ENCODE measurements around the gene UQCC3. TPM values are rescaled to one million over a fixed set of nuclear protein-coding genes. Genes with fewer than 3 reads are reported as not detected.

The UQCC3 gene
- total RNA-seq, 1 donor from 2014 or later = 5.5 TPM

DNA sequence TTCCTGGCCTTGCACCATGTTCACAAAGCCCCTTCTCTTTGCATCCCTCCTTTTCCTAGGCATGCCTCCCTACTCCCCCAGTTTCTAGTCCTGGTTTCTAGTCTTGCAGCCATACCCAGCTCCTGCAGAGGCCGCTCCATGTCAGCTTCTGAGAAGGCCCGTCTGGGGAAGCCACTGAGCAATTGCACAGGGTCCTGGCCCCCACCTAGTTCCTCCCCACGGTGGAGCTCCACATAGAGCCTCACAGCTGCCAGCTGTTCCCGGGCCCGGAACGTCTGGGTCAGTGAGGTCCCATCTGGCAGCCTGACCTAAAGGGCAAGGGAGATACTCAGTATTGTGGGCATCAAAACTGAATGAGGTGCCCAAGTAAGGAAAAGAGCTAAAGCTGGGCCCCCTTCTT lies 5.2 kb downstream of the UQCC3 start:
- DNase-seq (ENCODE audit: low spot score) = no peak
- Mint-ChIP-seq H3K4me1 (ENCODE audit: low read depth) (peaks cover 46% of the 10 kb centered on the region), H3K27me3 (ENCODE audit: low read depth) (no peaks in the 10 kb centered on the region), H3K36me3 (ENCODE audit: low read depth) (peaks cover 10% of the 10 kb centered on the region), H3K27ac (ENCODE audit: unreplicated experiment) (no peak overlapping the region), H3K4me3 (ENCODE audit: unreplicated experiment) (peak overlapping the region; percentile 47), H3K9me3 (ENCODE audit: low read depth) (no peaks in the 10 kb centered on the region)
- TF ChIP-seq, protein P1, sequence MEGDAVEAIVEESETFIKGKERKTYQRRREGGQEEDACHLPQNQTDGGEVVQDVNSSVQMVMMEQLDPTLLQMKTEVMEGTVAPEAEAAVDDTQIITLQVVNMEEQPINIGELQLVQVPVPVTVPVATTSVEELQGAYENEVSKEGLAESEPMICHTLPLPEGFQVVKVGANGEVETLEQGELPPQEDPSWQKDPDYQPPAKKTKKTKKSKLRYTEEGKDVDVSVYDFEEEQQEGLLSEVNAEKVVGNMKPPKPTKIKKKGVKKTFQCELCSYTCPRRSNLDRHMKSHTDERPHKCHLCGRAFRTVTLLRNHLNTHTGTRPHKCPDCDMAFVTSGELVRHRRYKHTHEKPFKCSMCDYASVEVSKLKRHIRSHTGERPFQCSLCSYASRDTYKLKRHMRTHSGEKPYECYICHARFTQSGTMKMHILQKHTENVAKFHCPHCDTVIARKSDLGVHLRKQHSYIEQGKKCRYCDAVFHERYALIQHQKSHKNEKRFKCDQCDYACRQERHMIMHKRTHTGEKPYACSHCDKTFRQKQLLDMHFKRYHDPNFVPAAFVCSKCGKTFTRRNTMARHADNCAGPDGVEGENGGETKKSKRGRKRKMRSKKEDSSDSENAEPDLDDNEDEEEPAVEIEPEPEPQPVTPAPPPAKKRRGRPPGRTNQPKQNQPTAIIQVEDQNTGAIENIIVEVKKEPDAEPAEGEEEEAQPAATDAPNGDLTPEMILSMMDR (IDR thresholded peaks at IDR 0.05) = peak; percentile 21

DNA sequence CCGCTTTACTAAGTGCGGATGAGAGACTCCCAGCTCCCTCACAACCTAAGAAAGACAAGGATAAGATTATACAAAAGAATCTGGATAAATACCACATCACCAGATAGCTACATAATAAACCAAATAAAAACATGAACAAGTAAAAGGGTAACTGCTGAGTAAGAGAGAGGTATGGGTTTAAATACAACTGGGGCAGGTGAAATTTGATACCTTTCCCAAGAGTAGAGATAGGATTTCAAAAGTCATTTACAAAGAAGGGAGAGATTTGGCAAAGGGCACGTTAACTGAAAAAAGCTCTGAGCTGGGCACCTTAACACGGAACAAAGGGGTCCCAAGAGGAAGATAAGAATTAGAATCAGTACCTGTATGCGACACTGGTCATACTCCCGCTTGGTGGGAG lies 5.7 kb downstream of the UQCC3 start:
- no peak for DNase-seq (ENCODE audit: low spot score)
- Mint-ChIP-seq H3K4me1 (ENCODE audit: low read depth) (peaks cover 44% of the 10 kb centered on the region), H3K27ac (ENCODE audit: unreplicated experiment) (peak overlapping the region; percentile 52), H3K9me3 (ENCODE audit: low read depth) (no peaks in the 10 kb centered on the region), H3K4me3 (ENCODE audit: unreplicated experiment) (peak overlapping the region; percentile 47), H3K27me3 (ENCODE audit: low read depth) (no peaks in the 10 kb centered on the region), H3K36me3 (ENCODE audit: low read depth) (peaks cover 10% of the 10 kb centered on the region)
- TF ChIP-seq, protein P1 (IDR thresholded peaks at IDR 0.05) = no peak

DNA sequence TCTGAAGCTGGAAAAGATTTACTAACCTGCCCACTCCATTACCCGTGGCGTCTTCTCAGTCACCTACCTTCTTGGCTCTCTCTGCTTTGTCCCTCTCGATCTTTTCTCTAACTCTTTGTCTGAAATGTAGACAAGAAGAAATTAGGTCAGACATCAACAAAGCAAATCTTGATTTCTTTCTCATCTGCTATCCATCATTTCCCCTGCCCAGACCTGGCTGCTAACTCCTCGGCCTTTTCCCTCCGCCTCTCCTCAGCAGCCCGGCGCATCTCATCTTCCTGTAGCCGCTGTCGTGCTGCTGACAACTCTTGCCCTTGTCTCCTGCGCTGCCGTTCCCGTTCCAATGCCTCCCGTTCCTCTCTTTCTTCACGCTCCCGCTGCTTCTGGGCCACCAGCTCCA lies 6.2 kb downstream of the UQCC3 start:
- H3K9me3 Mint-ChIP-seq (ENCODE audit: low read depth) = no peaks in the 10 kb centered on the region
- no peak for DNase-seq (ENCODE audit: low spot score)
- TF ChIP-seq, protein P1 (IDR thresholded peaks at IDR 0.05) = no peak
- H3K27ac Mint-ChIP-seq (ENCODE audit: unreplicated experiment) = peak overlapping the region; percentile 98
- H3K36me3 Mint-ChIP-seq (ENCODE audit: low read depth) = peaks cover 10% of the 10 kb centered on the region
- peaks cover 38% of the 10 kb centered on the region for H3K4me1 Mint-ChIP-seq (ENCODE audit: low read depth)
- peak overlapping the region; percentile 84 for H3K4me3 Mint-ChIP-seq (ENCODE audit: unreplicated experiment)
- no peaks in the 10 kb centered on the region for H3K27me3 Mint-ChIP-seq (ENCODE audit: low read depth)

DNA sequence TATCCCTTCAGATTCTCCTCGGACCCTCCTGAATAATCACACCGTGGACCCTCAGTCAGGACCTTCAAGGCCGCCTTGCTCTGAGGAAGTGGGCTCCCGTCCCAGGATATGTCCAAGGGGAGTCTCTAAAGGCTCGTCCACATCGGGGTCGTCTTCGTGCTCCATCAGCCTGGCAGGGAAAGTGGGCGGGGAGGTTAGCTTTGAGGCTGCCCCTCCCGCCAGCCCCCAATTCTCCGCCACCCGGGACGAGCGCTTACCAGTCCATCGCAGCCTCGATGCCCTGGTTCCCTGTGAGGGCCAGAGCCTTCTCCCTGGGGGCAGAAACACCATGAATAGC lies 6.9 kb downstream of the UQCC3 start:
- Mint-ChIP-seq H3K4me3 (ENCODE audit: unreplicated experiment) (peak overlapping the region; percentile 84), H3K4me1 (ENCODE audit: low read depth) (peaks cover 35% of the 10 kb centered on the region), H3K36me3 (ENCODE audit: low read depth) (peaks cover 10% of the 10 kb centered on the region), H3K27ac (ENCODE audit: unreplicated experiment) (peak overlapping the region; percentile 98), H3K9me3 (ENCODE audit: low read depth) (no peaks in the 10 kb centered on the region), H3K27me3 (ENCODE audit: low read depth) (no peaks in the 10 kb centered on the region)
- DNase-seq (ENCODE audit: low spot score) = no peak
- TF ChIP-seq, protein P1 (IDR thresholded peaks at IDR 0.05) = no peak

DNA sequence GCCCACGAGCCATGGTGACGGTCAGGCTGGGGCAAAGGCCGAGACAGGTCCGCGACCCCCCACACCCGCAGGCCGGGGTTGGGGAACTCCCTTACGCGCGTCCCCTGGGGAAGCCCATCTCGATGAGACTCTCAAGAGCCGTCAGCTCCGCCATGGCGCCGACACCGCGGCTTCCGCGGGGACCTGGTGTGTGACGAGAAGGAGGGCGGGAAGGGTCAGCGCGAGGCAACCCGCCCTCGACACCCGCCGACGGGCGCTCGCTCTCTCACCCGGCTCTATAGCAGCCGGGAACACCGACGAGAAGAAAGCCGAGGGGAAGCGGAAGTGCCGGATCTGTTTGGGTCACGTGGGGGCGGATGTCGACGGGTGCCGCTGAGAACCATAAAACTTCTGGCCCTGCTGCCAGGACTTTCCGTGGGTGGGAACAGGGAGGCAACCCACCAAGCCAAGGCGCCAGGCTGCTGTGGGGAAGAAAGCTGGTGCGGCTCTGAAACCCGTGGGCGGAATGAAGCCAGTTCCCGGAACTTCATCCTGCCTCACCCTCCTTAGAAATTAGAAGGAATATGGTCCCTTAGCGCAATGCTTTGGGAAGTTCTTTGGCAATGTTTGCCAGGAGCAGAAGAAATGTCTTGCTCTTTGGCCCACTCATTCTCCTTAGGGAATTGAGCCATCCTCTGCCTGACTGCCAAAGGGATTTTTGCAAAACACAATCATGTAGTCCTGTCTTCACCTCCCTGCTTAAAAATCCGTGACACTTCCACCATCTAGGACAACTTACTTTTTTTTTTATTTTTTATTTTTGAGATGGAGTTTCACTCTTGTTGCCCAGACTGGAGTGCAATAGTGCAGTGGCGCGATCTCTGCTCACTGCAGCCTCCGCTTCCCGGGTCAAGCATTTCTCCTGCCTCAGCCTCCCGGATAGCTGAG lies 7.6 kb downstream of the UQCC3 start, which contains the start of gene UBXN1:
Gene UBXN1, minus strand, starts transcription at position 304 of the 927 bp plus-strand sequence. Its CDS starts 150 bp downstream, at position 154.
- Mint-ChIP-seq H3K27me3 (ENCODE audit: low read depth) (no peaks in the 10 kb centered on the region), H3K36me3 (ENCODE audit: low read depth) (peaks cover 10% of the 10 kb centered on the region), H3K9me3 (ENCODE audit: low read depth) (no peaks in the 10 kb centered on the region), H3K4me1 (ENCODE audit: low read depth) (peaks cover 35% of the 10 kb centered on the region), H3K4me3 (ENCODE audit: unreplicated experiment) (peak within 1 kb of the TSS; percentile 84), H3K27ac (ENCODE audit: unreplicated experiment) (peak within 1 kb of the TSS; percentile 98)
- peak; percentile 94 for DNase-seq (ENCODE audit: low spot score)
- TF ChIP-seq, protein P1 (IDR thresholded peaks at IDR 0.05) = no peak
